ENCODE results near the gene TGIF2LX. TPM values are rescaled to one million over a fixed set of nuclear protein-coding genes. Genes with fewer than 3 reads are reported as not detected.

The TGIF2LX gene
- not detected for total RNA-seq

GRCh38 chrX:89921665-89922064 lies at the start of gene TGIF2LX:
Gene TGIF2LX, plus strand, starts transcription at chrX:89921908. Its CDS starts 178 bp downstream, at chrX:89922086.

